Prostate gland (tissue), 2 donors: ENCODE data around the gene IMMP1L.

Experiments used
- POLR2A ChIP-seq: fragments of 450-650 bp; IDR thresholded peaks from one replicate; pipeline ENCODE4 v1.6.1; 2016; ENCODE audit warnings: antibody characterized with exemption, mild to moderate bottlenecking
- POLR2AphosphoS5 ChIP-seq: sonication (generic); formaldehyde crosslinking; IDR thresholded peaks from one replicate; pipeline ENCODE4 v1.6.1; 2017; ENCODE audit warnings: antibody characterized with exemption
- TF ChIP-seq, protein P1 (sequence below), 4 experiments: fragments of 200-600 bp in 2 of 4; fragments of 450-650 bp in 2 of 4; sonication (generic) in 2 of 4; IDR thresholded peaks; 1 replicate in 3 of 4; 2 replicates in 1 of 4; pipeline ENCODE4 v1.5.1; 2016 to 2019; ENCODE audit warnings: antibody characterized with exemption in 4 of 4, mild to moderate bottlenecking in 2 of 4, moderate library complexity in 2 of 4

DNA sequence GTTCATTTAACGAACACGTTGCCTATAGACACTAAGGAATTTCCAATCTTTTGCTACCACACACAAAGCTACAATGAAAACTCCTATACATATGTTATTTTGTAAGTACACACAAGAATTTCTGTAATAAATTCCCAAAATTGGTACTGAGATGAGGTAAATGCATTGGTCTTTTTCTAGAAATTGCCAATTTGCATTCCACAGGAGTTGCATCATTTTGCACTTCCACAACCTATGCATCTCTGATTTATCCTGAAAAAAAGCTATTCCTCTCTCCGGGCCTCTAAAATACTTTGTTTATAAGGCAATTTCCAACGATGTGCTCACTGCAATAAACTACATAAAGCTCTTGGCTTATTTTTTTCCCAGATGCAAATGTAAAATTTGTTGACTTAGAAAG is 24.9 kb downstream of the IMMP1L start:
- TF ChIP-seq, protein P1, sequence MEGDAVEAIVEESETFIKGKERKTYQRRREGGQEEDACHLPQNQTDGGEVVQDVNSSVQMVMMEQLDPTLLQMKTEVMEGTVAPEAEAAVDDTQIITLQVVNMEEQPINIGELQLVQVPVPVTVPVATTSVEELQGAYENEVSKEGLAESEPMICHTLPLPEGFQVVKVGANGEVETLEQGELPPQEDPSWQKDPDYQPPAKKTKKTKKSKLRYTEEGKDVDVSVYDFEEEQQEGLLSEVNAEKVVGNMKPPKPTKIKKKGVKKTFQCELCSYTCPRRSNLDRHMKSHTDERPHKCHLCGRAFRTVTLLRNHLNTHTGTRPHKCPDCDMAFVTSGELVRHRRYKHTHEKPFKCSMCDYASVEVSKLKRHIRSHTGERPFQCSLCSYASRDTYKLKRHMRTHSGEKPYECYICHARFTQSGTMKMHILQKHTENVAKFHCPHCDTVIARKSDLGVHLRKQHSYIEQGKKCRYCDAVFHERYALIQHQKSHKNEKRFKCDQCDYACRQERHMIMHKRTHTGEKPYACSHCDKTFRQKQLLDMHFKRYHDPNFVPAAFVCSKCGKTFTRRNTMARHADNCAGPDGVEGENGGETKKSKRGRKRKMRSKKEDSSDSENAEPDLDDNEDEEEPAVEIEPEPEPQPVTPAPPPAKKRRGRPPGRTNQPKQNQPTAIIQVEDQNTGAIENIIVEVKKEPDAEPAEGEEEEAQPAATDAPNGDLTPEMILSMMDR (IDR thresholded peaks at IDR 0.05): no peak
- TF ChIP-seq POLR2A: no peak
- TF ChIP-seq POLR2AphosphoS5: no peak
